ENCODE results near the gene CD8B2. TPM values are rescaled to one million over a fixed set of nuclear protein-coding genes. Genes with fewer than 3 reads are reported as not detected.
"Not testable (repeated sequence)": the region's sequence is repeated elsewhere in the genome, so short reads cannot be mapped to it uniquely, and the experiment has no call there.

The CD8B2 gene
- polyA plus RNA-seq (2012; ENCODE audit: insufficient read depth, insufficient read length, low read depth) = not detected

DNA sequence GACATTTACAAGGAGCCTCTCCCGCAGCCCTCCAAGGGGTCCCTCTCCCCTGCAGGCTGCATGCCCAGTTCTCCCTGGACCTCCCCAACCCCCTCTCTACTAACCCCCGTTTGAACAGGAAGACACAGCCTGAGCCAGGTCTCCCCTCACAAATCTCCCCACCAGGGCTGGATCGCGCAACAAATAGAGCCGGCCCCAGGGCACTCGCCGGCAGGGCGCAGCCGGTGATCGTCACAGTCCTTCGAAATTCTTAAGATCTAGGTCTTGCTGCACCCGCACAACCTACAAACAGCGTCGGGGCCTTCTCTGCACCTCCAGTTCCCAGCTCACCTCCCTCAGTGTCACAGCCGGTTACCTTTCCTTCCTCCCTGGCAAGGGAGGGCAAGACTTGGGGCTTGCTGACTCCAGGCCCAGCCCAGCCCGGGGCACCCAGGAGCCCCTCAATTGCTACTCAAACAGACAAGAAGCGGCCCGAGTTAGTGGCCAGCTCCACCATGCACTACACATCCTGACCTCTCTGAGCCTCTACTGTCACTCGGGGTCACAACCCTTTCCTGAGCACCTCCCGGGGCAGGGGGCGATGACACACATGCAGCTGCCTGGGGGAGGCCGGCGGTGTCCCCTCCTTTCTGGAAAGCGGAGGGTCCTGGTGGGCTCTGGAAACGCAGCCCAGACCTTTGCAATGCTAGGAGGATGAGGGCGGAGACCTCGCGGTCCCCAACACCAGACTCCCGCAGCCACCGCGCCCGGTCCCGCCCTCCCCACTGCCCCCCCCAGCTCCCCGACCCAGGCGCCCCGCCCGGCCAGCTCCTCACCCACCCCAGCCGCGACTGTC, at the start of gene CD8B2:
Gene CD8B2 (plus strand): TSS at position 814 of the 835 bp plus-strand sequence. CDS start 63 bp downstream, outside the sequence.
- H3K4me3 ChIP-seq (ENCODE audit: low read depth, low read length); H3K9me3 ChIP-seq; H3K4me1 ChIP-seq; H3K27me3 ChIP-seq; H3K36me3 ChIP-seq; DNase-seq: not testable (repeated sequence)

DNA sequence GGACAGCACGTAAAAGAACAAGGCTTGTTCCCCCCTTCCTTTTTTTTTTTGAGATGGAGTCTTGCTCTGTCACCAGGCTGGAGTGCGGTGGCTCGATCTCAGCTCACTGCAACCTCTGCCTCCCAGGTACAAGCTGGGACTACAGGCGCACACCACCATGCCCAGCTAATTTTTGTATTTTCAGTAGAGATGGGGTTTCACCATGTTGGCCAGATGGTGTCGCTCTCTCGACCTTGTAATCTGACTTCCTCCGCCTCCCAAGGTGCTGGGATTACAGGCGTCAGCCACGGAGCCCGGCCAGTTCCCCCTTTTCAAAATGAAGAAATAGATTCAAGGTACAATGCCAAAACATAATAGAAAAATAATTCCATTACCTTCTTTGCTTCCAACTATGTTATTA, 25.3 kb upstream of the CD8B2 start:
- not testable (repeated sequence) for DNase-seq; H3K4me1 ChIP-seq; H3K36me3 ChIP-seq; H3K27me3 ChIP-seq; H3K4me3 ChIP-seq (ENCODE audit: low read depth, low read length); H3K9me3 ChIP-seq

DNA sequence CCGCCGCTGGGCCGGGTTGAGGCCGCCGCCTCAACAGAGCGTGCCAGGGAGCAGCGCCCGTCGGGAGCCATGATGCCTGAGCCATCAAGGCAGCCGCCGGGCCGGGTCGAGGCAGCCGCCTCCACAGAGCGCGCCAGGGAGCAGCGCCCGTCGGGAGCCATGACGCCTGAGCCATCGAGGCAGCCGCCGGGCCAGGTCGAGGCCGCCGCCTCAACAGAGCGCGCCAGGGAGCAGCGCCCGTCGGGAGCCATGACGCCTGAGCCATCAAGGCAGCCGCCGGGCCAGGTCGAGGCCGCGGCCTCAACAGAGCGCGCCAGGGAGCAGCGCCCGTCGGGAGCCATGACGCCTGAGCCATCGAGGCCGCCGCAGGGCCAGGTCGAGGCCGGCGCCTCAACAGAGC, 19.6 kb upstream of the CD8B2 start:
- H3K4me1 ChIP-seq; H3K4me3 ChIP-seq (ENCODE audit: low read depth, low read length); H3K9me3 ChIP-seq; H3K36me3 ChIP-seq; H3K27me3 ChIP-seq; DNase-seq: not testable (repeated sequence)

DNA sequence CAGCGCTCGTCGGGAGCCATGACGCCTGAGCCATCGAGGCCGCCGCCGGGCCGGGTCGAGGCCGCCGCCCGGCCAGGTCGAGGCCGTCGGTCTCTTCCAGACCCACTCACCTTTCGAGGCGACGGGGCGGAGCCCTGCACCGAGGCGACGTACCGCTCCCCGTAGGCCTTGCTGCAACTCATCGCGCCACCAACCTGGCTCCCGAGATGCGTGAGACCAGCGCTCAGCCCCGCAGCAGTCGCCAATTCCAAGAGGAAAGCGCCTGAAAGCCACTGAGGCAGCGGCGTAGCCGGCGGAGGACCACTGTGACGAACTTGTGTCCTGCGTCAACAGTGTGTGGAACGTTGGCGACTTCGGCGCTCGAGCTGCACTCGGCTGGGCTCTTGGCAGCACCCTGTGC, 19.1 kb upstream of the CD8B2 start, which contains the start of gene RGPD3:
Gene RGPD3 (minus strand): TSS at position 307 of the 400 bp plus-strand sequence. CDS start 125 bp downstream, at position 182.
- H3K4me3 ChIP-seq (ENCODE audit: low read depth, low read length); DNase-seq; H3K4me1 ChIP-seq; H3K9me3 ChIP-seq; H3K36me3 ChIP-seq; H3K27me3 ChIP-seq: not testable (repeated sequence)

DNA sequence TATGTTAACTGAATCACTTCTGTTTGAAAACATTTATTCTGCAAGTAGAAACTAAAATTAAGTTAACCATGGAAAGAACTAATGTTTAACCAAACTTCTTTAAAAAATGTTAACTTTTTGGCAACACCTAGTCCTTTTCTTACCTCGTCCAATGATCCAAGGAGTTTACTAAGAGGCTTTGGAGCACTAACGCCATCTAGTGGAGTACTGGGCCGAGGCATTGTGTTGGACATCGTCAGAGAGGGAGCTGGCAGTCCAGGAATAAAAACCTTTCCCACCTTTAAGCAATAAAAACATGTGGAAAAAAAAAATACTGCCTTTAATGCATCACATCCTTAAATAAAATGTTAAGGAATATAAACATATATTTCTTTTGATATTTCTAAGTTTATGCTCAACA, 16.5 kb upstream of the CD8B2 start:
- H3K4me3 ChIP-seq (ENCODE audit: low read depth, low read length); H3K27me3 ChIP-seq; H3K36me3 ChIP-seq; H3K9me3 ChIP-seq; H3K4me1 ChIP-seq: not testable (repeated sequence)
- TF ChIP-seq, protein P1, sequence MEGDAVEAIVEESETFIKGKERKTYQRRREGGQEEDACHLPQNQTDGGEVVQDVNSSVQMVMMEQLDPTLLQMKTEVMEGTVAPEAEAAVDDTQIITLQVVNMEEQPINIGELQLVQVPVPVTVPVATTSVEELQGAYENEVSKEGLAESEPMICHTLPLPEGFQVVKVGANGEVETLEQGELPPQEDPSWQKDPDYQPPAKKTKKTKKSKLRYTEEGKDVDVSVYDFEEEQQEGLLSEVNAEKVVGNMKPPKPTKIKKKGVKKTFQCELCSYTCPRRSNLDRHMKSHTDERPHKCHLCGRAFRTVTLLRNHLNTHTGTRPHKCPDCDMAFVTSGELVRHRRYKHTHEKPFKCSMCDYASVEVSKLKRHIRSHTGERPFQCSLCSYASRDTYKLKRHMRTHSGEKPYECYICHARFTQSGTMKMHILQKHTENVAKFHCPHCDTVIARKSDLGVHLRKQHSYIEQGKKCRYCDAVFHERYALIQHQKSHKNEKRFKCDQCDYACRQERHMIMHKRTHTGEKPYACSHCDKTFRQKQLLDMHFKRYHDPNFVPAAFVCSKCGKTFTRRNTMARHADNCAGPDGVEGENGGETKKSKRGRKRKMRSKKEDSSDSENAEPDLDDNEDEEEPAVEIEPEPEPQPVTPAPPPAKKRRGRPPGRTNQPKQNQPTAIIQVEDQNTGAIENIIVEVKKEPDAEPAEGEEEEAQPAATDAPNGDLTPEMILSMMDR (IDR thresholded peaks at IDR 0.05; ENCODE audit: low read depth, low read length) = peak; percentile 10; the same call in 1 of the 2 replicates
- peak; percentile 44 for DNase-seq

DNA sequence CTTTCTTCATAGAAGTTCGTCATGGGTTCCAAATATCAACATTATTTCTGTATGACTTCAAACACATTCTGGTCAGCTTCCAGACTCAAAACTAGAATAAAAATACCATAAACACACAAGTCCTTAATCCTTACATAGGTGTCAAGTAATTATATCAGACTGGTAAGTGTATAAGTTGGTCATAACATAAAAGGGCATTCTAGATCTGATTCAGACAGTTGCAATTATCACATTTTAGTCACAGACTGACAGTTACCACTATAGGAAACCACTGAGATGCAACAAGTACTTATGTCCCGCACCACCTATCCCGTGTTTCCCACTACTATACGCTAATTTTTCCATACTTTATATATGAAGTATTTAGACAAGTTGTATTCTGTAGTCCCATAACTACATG, 9.5 kb upstream of the CD8B2 start:
- not testable (repeated sequence) for H3K36me3 ChIP-seq; H3K4me1 ChIP-seq; H3K4me3 ChIP-seq (ENCODE audit: low read depth, low read length); H3K27me3 ChIP-seq; DNase-seq; H3K9me3 ChIP-seq

DNA sequence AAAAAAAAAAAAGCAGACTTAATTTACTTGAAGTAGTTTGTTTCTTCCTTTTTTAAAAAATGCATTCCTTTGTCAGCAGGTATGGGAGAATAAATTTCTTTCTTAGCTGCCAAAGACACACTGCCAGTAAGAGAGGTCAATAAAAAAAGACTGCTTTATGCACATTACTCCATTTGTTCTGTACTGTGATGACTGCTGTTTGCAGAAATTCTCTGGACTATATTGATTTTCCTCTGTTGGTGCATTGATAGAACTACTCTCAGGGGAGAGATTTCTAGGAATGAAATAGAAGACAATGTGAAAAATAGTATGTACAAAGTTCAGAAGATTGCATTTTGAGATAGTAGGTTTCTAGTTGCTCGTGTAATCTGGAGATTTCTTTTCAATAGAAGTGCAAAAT, 7.6 kb upstream of the CD8B2 start:
- H3K27me3 ChIP-seq; DNase-seq; H3K4me3 ChIP-seq (ENCODE audit: low read depth, low read length); H3K4me1 ChIP-seq; H3K9me3 ChIP-seq; H3K36me3 ChIP-seq: not testable (repeated sequence)

DNA sequence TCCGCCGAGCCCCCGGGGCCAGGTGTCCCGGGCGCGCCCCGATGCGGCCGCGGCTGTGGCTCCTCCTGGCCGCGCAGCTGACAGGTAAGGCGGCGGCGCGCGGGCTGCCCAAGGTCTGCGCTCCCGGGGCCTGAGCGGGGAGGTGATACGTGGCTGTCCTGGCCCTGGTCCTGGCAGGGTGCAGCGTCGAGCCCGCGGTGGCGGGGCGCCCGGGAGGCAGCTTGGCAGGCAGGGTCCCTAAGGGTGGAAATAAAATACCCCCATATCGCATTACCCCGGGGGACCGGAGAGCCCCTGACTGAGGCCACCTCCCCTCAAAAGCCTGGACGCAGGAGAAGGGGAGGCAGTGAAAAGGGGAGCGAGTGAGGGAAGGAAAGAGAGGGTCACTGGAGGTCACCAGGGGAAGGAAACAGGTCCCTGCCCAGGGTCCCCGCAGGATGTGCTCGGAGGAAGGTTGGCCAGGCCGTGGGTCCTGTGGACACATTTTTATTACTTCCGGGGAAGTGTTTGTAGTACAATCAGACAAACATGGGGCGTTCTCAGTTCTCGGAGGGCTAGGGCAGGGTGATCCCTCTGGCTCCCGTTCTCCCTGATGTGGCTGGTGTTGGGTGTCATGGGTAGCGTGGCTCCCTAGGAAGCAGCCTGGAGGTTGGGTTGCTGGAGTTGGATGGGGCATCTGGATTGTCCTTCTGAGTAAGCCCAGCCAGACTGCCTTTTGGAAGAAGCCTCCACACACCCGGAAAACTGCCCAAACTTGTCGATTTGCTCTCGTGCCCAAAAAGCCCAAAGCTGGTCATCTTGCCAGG, 425 bp downstream of the CD8B2 start:
- not testable (repeated sequence) for H3K36me3 ChIP-seq; H3K4me3 ChIP-seq (ENCODE audit: low read depth, low read length); H3K9me3 ChIP-seq; H3K27me3 ChIP-seq; DNase-seq; H3K4me1 ChIP-seq

DNA sequence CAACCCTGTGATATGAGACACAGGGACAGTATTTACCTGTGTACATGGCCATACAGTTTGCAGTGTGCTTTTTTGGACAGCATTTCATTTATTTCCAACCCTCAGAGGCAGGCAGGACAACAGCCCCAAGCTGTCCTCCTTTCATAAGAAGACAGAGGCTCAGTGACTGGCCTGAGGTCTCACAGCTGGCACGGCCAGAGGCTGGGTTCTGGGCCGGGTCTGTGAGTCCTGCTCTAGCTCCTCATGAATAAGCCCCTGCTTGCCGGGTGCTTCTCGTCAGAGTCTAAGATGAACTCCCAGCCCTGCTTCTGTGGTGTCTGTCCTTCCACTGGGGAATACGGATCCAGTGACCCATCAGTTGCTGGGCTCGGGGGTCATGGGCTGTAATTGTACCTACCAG, 2.5 kb downstream of the CD8B2 start:
- H3K4me3 ChIP-seq (ENCODE audit: low read depth, low read length); H3K4me1 ChIP-seq; DNase-seq; H3K27me3 ChIP-seq; H3K36me3 ChIP-seq; H3K9me3 ChIP-seq: not testable (repeated sequence)

DNA sequence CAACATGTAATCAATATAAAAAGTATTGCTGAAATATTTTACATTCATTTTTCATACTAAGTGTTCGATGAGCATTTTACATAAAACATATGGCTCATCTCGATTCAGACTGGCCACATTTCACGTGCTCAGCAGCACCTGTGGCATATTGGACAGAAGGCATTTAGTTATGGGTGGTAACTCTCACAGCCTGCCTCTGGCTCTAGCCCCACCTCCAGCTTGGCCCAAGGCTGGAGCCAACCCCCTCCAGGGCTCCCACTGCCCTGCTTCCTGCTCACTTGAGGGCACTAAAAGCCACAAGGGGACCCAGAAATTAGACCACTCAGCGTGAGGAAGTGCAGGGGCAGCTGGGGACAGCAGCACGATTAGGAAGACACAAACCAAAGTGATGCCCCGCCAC, 5.2 kb downstream of the CD8B2 start:
- not testable (repeated sequence) for H3K9me3 ChIP-seq; H3K27me3 ChIP-seq; H3K4me1 ChIP-seq; DNase-seq; H3K36me3 ChIP-seq; H3K4me3 ChIP-seq (ENCODE audit: low read depth, low read length)

DNA sequence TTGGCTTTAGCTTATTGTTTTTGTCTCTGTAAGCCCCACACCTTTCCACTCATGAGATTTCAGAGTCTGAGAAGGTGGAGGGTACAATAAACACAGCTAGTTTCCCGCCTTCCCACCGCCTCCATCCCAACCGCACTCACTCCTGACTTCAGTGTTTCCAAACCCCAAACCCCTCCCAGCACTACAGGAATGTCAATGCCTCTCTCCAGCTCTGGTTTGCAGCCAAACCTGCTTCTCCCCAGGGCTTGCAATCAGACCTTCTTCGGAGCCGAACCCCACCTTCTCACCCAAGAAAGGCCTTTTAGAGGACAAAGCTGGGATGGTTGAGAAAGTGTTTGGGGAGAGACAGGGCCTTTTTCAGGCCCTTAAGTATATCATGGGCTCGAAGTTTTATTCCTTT, 5.7 kb downstream of the CD8B2 start:
- not testable (repeated sequence) for H3K4me3 ChIP-seq (ENCODE audit: low read depth, low read length); H3K27me3 ChIP-seq; H3K4me1 ChIP-seq; H3K9me3 ChIP-seq; DNase-seq; H3K36me3 ChIP-seq

DNA sequence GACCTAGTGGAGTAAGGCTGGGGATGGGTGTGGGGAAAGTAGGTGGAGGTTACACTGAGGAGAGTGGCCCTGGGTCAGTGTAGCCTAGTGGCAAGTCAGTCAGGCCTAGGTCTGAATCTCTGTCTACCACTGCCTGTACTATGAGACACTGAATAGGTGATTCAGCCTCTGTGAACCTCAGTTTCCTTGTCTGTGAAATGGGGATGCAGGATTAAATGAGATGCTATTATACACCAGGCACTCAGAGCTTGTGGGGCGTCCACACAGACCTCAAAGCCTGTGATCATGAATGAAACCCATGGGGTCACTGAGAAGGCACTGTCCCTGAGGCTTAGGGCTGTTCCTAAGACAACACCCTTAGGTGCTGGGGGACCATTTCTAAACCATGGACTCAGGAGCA, 11.4 kb downstream of the CD8B2 start:
- H3K27me3 ChIP-seq; H3K36me3 ChIP-seq; H3K4me3 ChIP-seq (ENCODE audit: low read depth, low read length); H3K9me3 ChIP-seq; H3K4me1 ChIP-seq; DNase-seq: not testable (repeated sequence)

DNA sequence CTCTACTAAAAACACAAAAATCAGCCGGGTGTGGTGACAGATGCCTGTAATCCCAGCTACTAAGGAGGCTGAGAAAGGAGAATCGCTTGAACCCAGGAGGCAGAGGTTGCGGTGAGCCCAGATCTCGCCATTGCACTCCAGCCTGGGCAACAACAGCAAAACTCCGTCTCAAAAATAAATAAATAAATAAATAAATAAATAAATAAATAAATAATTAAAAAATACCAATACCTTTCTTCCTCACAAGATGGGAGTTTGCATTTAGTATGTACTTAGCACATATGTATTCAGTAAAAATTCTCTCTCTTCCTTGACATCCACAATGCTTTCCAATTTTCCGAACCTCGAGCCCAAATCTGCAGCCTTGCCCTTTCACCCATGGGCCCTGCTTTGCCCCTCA, 13.2 kb downstream of the CD8B2 start:
- not testable (repeated sequence) for H3K4me1 ChIP-seq; DNase-seq; H3K27me3 ChIP-seq; H3K4me3 ChIP-seq (ENCODE audit: low read depth, low read length); H3K9me3 ChIP-seq; H3K36me3 ChIP-seq

DNA sequence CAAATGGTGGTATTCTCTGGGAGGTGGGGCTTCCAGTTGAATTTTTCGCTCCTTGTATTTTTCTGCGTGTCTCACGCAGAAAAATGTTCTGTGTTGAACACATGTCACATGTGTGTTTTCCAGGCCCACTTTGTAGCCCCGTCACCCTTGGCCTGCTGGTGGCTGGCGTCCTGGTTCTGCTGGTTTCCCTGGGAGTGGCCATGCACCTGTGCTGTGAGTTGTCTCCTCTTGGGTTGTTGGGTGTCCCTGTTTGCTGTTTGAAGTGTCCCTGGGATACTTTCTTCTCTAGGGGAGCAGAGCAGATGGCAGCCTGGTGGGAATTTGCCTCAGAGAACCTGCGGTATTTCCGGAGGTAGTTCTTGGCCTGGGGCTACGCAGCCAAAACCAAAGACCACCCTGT, 15.2 kb downstream of the CD8B2 start:
- not testable (repeated sequence) for DNase-seq; H3K9me3 ChIP-seq; H3K4me3 ChIP-seq (ENCODE audit: low read depth, low read length); H3K36me3 ChIP-seq; H3K27me3 ChIP-seq; H3K4me1 ChIP-seq

DNA sequence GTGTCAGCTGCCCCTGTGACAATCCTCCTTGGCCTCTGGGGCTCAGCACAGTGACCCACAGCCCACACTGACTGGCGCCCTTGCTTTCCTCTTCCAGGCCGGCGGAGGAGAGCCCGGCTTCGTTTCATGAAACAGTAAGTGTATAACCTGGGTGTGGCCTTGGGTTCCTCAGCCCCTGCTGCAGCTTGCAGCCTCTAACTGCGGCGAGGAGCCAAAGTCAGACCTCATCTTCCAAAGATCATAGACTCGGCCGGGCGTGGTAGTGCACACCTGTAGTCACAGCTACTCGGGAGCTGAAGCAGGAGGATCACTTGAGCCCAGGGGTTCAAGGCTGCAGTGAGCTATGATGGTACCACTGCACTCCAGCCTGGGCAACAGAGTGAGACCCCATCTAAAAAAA, 17.0 kb downstream of the CD8B2 start:
- H3K36me3 ChIP-seq; DNase-seq; H3K9me3 ChIP-seq; H3K27me3 ChIP-seq; H3K4me3 ChIP-seq (ENCODE audit: low read depth, low read length); H3K4me1 ChIP-seq: not testable (repeated sequence)
